NB4 (cell line): ENCODE results near the gene ERVFRD-1.

ENCODE experiments used
- DNase-seq: peaks from one replicate; pipeline ENCODE4 v3.0.0; 2010; ENCODE audit warnings: low read depth
- H3K4me3 ChIP-seq: one replicate; pipeline ENCODE4 v1.5.1; 2011; ENCODE audit warnings: mild to moderate bottlenecking, low read depth, low read length, moderate library complexity
- CTCF ChIP-seq: IDR thresholded peaks from one replicate; pipeline ENCODE4 v1.5.1; 2012; ENCODE audit warnings: low read depth, low read length
- MAX ChIP-seq: IDR thresholded peaks from 2 replicates; pipeline ENCODE4 v1.6.1; 2011; ENCODE audit warnings: low read depth, low read length
- MYC ChIP-seq: IDR thresholded peaks from 2 replicates; pipeline ENCODE4 v1.6.1; 2011; ENCODE audit warnings: low read depth, low read length
- POLR2A ChIP-seq: IDR thresholded peaks from 2 replicates; pipeline ENCODE4 v1.6.1; 2011; ENCODE audit warnings: mild to moderate bottlenecking; ENCODE audit not compliant: insufficient read length; ENCODE audit errors: extremely low read depth

ERVFRD-1 gene

DNA sequence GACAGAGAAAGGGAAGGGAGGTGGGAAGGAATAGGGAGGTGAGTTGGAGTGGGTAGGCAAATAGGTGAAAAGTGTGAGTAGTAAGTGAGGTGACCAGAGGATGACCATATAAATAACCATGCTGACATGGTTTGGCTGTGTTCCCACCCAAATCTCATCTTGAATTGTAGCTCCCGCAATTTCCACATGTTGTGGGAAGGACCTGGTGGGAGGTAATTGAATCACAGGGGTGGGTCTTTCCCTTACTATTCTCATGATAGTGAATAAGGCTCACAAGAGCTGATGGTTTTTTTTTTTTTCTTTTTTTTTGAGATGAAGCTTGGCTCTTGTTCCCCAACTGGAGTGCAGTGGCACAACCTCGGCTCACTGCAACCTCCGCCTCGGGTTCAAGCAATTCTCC, 39.4 kb downstream of the ERVFRD-1 start:
- no peak overlapping the region for H3K4me3 ChIP-seq
- TF ChIP-seq MAX = no peak
- TF ChIP-seq POLR2A = no peak
- TF ChIP-seq CTCF = no peak
- TF ChIP-seq MYC = no peak
- no peak for DNase-seq

GRCh38 chr6:11069760-11070159, 41.8 kb downstream of the ERVFRD-1 start:
- no peak for DNase-seq
- H3K4me3 ChIP-seq = no peak overlapping the region
- TF ChIP-seq CTCF (no peak), POLR2A (no peak), MYC (no peak), MAX (no peak)

- DNase-seq = no peak
- no peak overlapping the region for H3K4me3 ChIP-seq
- TF ChIP-seq POLR2A = no peak
- TF ChIP-seq MYC = no peak
- no peak for TF ChIP-seq MAX
- no peak for TF ChIP-seq CTCF
Observed at GRCh38 chr6:11067348-11067747, 44.2 kb downstream of the ERVFRD-1 start.

- TF ChIP-seq MYC (no peak), POLR2A (no peak), CTCF (no peak), MAX (no peak)
- no peak overlapping the region for H3K4me3 ChIP-seq
- no peak for DNase-seq
Observed at GRCh38 chr6:11066505-11067347, 44.8 kb downstream of the ERVFRD-1 start.

DNA sequence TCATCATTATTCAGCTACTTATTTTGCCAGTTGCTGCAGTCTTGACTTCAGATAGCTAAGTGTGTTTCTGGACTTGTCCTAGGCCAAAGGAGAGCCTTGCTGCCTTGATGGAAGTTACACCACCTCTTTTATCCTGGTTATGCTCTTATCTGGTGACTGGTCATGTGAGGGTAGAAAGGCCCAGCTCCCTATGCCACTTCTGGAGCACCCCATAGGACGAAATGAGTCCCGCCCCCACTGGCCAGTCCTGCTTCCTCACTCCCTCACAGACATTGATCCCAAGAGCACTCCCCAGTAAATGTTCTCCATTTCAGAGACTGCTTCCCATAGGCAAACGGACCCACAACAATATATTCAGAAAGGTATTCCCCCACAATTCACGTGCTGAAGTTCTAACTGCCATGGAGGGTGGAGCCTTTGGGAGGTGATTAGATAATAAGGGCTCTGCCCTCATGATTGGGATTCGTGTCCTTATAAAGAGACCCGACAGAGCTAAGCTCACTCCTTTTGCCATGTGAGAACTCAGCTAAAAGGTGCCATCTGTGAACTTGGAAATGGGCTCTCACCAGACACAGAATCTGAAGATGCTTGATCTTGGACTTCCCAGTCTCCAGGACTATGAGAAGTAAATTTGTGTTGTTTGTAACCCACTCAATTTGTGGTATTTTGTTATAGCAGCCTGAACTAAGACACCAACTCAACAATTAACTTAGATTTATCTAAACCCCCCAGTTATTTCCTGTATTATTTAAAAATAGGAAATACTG, 45.9 kb downstream of the ERVFRD-1 start:
- H3K4me3 ChIP-seq = no peak overlapping the region
- DNase-seq = no peak
- no peak for TF ChIP-seq MYC
- no peak for TF ChIP-seq MAX
- TF ChIP-seq CTCF = no peak
- no peak for TF ChIP-seq POLR2A
